Neural cell (in vitro differentiated cells): ENCODE results near the gene OR13J1. TPM values are rescaled to one million over a fixed set of nuclear protein-coding genes. Genes with fewer than 3 reads are reported as not detected.
"Not testable (repeated sequence)": the region's sequence is repeated elsewhere in the genome, so short reads cannot be mapped to it uniquely, and the experiment has no call there.

ENCODE experiments used
- H2AFZ ChIP-seq: fragments of 200-600, 300-800 bp; sonication (generic), shearing (Covaris generic); 2 replicates; pipeline ENCODE4 v1.6.0; 2014; ENCODE audit warnings: low read depth, mild to moderate bottlenecking, antibody characterized with exemption, low read length, moderate library complexity
- H3F3A ChIP-seq: fragments of 200-600 bp; shearing (Covaris generic); 2 replicates; pipeline ENCODE4 v1.6.1; 2016; ENCODE audit warnings: mild to moderate bottlenecking, moderate library complexity, mixed read lengths, antibody characterized with exemption, low read length; ENCODE audit not compliant: insufficient read depth, poor library complexity, severe bottlenecking
- H3K27ac ChIP-seq: fragments of 200-600, 300-800 bp; sonication (generic), shearing (Covaris generic); 2 replicates; pipeline ENCODE4 v1.5.1; 2014; ENCODE audit warnings: mild to moderate bottlenecking, low read length, moderate library complexity
- H3K27me3 ChIP-seq: fragments of 300-800, 200-600 bp; sonication (generic), shearing (Covaris generic); 2 replicates; pipeline ENCODE4 v1.6.0; 2014; ENCODE audit warnings: mild to moderate bottlenecking, low read depth, low read length, moderate library complexity; ENCODE audit not compliant: insufficient read depth
- H3K36me3 ChIP-seq: fragments of 300-800, 200-600 bp; sonication (generic), shearing (Covaris generic); 2 replicates; pipeline ENCODE4 v1.5.1; 2014; ENCODE audit warnings: mild to moderate bottlenecking, antibody characterized with exemption, low read length, moderate library complexity; ENCODE audit not compliant: insufficient read depth
- H3K4me2 ChIP-seq: fragments of 300-800, 200-600 bp; sonication (generic), shearing (Covaris generic); 2 replicates; pipeline ENCODE4 v1.6.0; 2014; ENCODE audit warnings: mild to moderate bottlenecking, low read length
- H3K4me3 ChIP-seq: fragments of 300-800, 200-600 bp; sonication (generic), shearing (Covaris generic); 2 replicates; pipeline ENCODE4 v1.5.1; 2014; ENCODE audit warnings: mild to moderate bottlenecking, low read length, moderate library complexity
- H3K79me2 ChIP-seq: fragments of 200-600 bp; shearing (Covaris generic); replicated peaks from 2 replicates; pipeline ENCODE4 v1.6.0; 2014; ENCODE audit warnings: mild to moderate bottlenecking, low read length, moderate library complexity; ENCODE audit not compliant: insufficient read depth
- H3K9ac ChIP-seq: fragments of 300-800, 200-600 bp; sonication (generic), shearing (Covaris generic); 2 replicates; pipeline ENCODE4 v1.6.1; 2016; ENCODE audit warnings: mild to moderate bottlenecking, low read length, mixed read lengths
- H3K9me2 ChIP-seq: fragments of 200-600 bp; shearing (Covaris generic); 2 replicates; pipeline ENCODE4 v1.6.1; 2016; ENCODE audit warnings: mild to moderate bottlenecking, low read length, mixed read lengths; ENCODE audit not compliant: insufficient read depth
- H3K9me3 ChIP-seq: fragments of 200-600, 300-800 bp; sonication (generic), shearing (Covaris generic); 2 replicates; pipeline ENCODE4 v1.6.1; 2016; ENCODE audit warnings: mild to moderate bottlenecking, mixed run types, low read length, moderate library complexity, mixed read lengths
- H4K20me1 ChIP-seq: fragments of 200-600 bp; shearing (Covaris generic); 2 replicates; pipeline ENCODE4 v1.6.1; 2016; ENCODE audit warnings: mild to moderate bottlenecking, mixed run types; ENCODE audit not compliant: insufficient read depth
- CTCF ChIP-seq: fragments of 450-650 bp; IDR thresholded peaks from 2 replicates; pipeline ENCODE4 v1.5.1; 2014; ENCODE audit warnings: antibody characterized with exemption, mild to moderate bottlenecking, moderate library complexity; ENCODE audit not compliant: poor library complexity, severe bottlenecking
- EP300 ChIP-seq: fragments of 450-650 bp; conservative IDR thresholded peaks from 2 replicates; pipeline ENCODE4 v1.6.1; 2014; ENCODE audit warnings: antibody characterized with exemption, mild to moderate bottlenecking, moderate library complexity; ENCODE audit not compliant: poor library complexity, severe bottlenecking
- EZH2 ChIP-seq: fragments of 200-600, 300-800 bp; shearing (Covaris generic), sonication (generic); IDR thresholded peaks from 2 replicates; pipeline ENCODE4 v1.6.1; 2014; ENCODE audit warnings: antibody characterized with exemption, low read length, borderline replicate concordance, mild to moderate bottlenecking; ENCODE audit not compliant: insufficient read depth, poor library complexity, severe bottlenecking
- MXI1 ChIP-seq: fragments of 450-650 bp; conservative IDR thresholded peaks from 2 replicates; pipeline ENCODE4 v1.6.1; 2014; ENCODE audit warnings: antibody characterized with exemption, mild to moderate bottlenecking; ENCODE audit not compliant: poor library complexity, severe bottlenecking
- POLR2AphosphoS5 ChIP-seq: IDR thresholded peaks from 2 replicates; pipeline ENCODE4 v1.6.1; 2012
- RAD21 ChIP-seq: fragments of 450-650 bp; conservative IDR thresholded peaks from 2 replicates; pipeline ENCODE4 v1.6.1; 2014; ENCODE audit warnings: antibody characterized with exemption, mild to moderate bottlenecking, moderate library complexity
- REST ChIP-seq: IDR thresholded peaks from 2 replicates; pipeline ENCODE4 v1.6.1; 2012; ENCODE audit warnings: borderline replicate concordance
- SMC3 ChIP-seq: fragments of 450-650 bp; conservative IDR thresholded peaks from 2 replicates; pipeline ENCODE4 v1.6.1; 2014; ENCODE audit warnings: antibody characterized with exemption, mild to moderate bottlenecking, moderate library complexity; ENCODE audit not compliant: poor library complexity
- TAF1 ChIP-seq: IDR thresholded peaks from 2 replicates; pipeline ENCODE4 v1.6.1; 2012; ENCODE audit warnings: low read depth
- polyA plus RNA-seq: library from polyadenylated mRNA; depleted of rRNA; stranded (reverse); fragments of >200 nt; gene quantifications from 2 replicates; pipeline ENCODE4 v1.2.3, GENCODE V29; 2014

Gene OR13J1
- polyA plus RNA-seq, 1 donor from 2014 or later = not detected

GRCh38 chr9:35897376-35898099 is 27.3 kb upstream of the OR13J1 start:
- H2AFZ ChIP-seq, H4K20me1 ChIP-seq, H3K36me3 ChIP-seq, H3K4me2 ChIP-seq, H3K9me3 ChIP-seq, H3K79me2 ChIP-seq, H3K4me3 ChIP-seq, H3K9ac ChIP-seq, H3F3A ChIP-seq, H3K9me2 ChIP-seq, H3K27me3 ChIP-seq, H3K27ac ChIP-seq: not testable (repeated sequence)

- Histone ChIP-seq H4K20me1 (no peaks in the 10 kb centered on the region), H3F3A (no peaks in the 10 kb centered on the region), H3K4me2 (no peak overlapping the region)
These were observed 26.4 kb upstream of the OR13J1 start for GRCh38 chr9:35896570-35896969.

More at GRCh38 chr9:35896570-35896969, 26.4 kb upstream of the OR13J1 start:
- Histone ChIP-seq H2AFZ (no peak overlapping the region), H3K27me3 (no peaks in the 10 kb centered on the region), H3K9me3 (no peaks in the 10 kb centered on the region), H3K79me2 (no peaks in the 10 kb centered on the region), H3K9me2 (no peaks in the 10 kb centered on the region), H3K9ac (no peak overlapping the region), H3K36me3 (no peaks in the 10 kb centered on the region), H3K27ac (no peak overlapping the region), H3K4me3 (no peak overlapping the region)
- TF ChIP-seq MXI1 (no peak), EP300 (no peak), TAF1 (no peak), CTCF (no peak), EZH2 (no peak), POLR2AphosphoS5 (no peak), RAD21 (no peak), REST (no peak), SMC3 (no peak)
